NCI-H460 (cell line): ENCODE data around the gene SMG1. TPM values are rescaled to one million over a fixed set of nuclear protein-coding genes. Genes with fewer than 3 reads are reported as not detected.
A peak's percentile ranks its signal among the peaks of the same experiment; 100 is the strongest.
"Not testable (repeated sequence)": the region's sequence is repeated elsewhere in the genome, so short reads cannot be mapped to it uniquely, and the experiment has no call there.

Source experiments
- DNase-seq: peaks from one replicate; pipeline ENCODE4 v3.0.0-alpha.2; 2016; ENCODE audit warnings: low read depth; ENCODE audit errors: extremely low read depth
- polyA plus RNA-seq: library from polyadenylated mRNA; depleted of rRNA; stranded (reverse); fragments of >200 nt; gene quantifications from 2 replicates; pipeline ENCODE4 v1.2.3, GENCODE V29; 2014; cell fraction: nucleus; rRNA removed
- total RNA-seq: library from RNA; depleted of rRNA; stranded (reverse); fragments of >200 nt; shearing (Covaris generic); gene quantifications from 2 replicates; pipeline ENCODE4 v1.2.3, GENCODE V29; 2014; rRNA removed

SMG1 gene
- total RNA-seq = 30.7 and 34.4 TPM in 2 replicates
- 13.1 and 24.8 TPM in 2 replicates for polyA plus RNA-seq

DNA sequence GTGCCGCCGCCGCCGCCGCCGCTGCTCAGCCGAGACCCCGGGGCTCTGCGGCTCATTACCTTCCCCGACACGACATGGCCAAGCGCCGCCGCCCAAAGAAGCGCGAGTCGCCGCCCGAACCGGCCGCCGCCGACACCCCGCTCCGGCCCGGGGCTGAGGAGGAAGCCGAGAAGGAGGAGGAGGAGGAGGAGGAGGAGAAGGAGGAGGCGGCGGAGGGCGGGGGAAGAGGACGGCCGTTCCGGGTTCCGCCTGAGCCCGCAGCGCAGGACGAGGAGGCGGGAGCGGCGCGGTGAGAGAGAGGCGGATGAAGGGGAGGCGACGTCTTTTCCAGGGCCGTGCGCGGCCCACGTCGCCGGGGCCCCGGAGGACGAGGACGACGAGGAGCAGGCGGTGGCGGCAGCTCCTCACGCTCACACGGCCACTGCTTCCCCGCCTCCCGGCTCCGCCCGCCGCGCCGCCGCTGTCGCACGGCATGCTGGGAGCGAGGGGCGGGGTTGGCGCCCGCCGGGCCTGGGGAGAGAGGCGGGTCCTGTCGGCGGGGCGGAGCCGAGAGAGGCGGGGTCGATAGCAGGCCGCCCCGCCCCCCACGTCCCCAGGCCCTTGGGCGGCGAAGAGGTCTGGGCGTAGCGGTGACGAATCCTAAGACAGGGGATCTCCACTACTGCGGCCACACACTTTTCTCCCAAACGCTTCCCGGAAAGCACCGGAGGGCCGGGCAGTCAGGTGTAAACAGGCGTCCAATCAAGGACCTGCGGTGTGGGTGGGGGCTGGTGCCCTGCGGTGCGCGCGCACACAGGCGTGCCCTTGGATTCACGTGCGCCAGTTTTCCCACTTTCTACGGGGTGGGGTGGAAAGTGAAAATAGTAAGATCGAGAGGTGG is at the start of gene SMG1:
Gene SMG1 (minus strand): TSS at position 423 of the 880 bp plus-strand sequence. CDS start 367 bp downstream, at position 56.
- DNase-seq = peak; percentile 89

DNA sequence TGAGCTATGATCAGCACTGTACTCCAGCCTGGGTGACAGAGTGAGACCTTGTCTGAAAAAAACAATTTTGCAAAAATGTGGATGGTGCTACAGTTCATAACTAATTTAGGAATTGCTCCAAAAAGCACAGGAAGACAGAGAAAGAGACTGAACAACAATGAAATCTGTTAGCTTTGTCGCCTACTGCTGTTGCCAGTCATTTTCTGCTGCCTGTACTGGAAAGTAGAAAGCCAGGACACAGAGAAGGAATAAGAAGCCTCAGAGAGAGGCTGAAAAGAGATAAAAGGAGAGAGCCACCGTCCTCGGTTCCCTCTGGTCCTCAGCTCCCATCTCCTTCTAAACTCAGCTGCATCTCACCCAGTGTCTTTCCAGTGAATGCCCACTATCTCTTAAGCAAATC is 48.9 kb upstream of the SMG1 start:
- DNase-seq = no peak

DNA sequence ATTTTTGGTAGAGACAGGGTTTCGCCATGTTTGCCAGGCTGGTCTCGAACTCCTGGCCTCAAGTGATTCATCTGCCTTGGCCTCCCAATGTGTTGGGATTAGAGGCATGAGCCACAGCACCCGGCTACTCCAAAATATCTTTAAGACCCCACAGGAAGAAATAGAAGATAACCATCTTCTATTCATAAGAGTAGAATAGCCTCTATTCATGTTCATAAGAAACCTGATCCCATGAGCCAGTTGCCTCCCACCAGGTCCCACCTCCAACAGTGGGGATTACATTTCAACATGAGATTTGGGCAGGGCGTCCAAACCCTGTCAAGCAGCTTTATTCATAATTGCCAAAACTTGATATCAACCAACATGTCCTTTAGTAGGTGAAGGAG is 43.6 kb upstream of the SMG1 start:
- no peak for DNase-seq

DNA sequence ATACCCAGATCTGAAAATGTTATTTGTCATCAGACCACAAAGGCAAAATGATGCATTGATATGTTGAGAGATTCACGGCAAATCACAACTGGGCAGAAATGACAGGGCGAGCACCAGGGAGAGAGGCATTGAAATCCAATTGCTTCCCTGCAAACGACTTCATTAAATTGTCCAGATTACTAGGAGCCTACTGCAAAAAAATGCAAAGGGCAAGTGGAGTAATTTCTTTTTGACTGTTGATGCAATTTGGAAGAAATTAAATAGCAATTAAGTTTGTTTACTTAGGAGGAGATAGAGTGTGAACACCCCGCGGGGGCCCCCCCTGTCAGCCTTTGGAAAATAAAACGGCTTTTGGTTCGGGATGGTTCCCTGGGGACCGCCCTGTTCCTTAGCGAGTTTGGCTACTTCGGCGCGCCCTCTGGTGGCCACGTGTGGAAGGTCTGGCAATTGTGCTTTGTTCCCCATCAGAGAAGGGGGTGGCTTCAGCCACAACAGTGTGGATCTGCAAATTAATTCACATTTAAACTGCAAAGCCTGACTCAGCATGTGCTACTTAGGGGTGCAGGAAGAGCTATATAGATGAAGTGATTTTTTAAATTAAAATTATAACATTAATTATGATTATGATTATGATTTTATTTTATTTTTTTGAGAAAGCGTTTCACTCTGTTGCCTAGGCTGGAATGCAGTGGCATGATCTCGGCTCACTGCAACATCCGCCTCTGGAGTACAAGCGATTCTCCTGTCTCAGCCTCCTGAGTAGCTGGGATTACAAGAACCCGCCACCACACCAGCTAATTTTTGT is 43.0 kb upstream of the SMG1 start:
- peak; percentile 78 for DNase-seq

DNA sequence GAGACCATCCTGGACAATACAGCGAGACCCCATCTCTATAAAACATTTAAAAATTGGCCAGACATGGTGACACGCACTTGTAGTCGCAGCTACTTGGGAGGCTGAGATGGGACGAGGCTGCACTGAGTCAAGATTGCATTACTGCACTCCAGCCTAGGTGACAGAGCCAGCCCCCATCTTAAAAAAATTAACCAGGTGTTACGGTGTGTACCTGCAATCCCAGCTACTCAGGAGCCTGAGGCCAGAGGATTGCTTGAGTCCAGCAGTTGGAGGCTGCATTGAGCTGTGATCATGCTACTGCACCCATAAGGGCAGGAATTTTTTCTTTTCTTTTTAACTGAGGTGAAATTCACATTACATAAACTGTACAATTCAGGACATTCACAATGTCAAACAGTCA is 40.6 kb upstream of the SMG1 start:
- no peak for DNase-seq

DNA sequence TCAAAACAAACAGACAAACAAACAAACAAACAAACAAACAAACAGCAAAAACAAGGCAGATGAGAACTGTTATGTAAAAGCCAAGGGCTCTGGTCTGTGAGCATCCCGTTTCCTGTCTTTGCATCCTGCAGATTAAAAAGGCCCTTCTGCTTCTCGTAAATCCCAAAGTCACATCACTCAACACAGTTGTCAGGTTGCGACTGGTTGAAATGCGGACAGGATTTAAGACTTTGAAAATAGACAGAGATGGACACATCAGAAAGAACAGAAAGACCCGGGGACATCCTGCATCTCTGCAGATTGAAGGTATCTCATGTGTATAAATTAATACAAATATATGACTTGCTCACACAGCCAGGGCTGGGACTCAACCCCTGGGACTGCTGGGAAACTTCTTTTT is 39.3 kb upstream of the SMG1 start:
- no peak for DNase-seq

DNA sequence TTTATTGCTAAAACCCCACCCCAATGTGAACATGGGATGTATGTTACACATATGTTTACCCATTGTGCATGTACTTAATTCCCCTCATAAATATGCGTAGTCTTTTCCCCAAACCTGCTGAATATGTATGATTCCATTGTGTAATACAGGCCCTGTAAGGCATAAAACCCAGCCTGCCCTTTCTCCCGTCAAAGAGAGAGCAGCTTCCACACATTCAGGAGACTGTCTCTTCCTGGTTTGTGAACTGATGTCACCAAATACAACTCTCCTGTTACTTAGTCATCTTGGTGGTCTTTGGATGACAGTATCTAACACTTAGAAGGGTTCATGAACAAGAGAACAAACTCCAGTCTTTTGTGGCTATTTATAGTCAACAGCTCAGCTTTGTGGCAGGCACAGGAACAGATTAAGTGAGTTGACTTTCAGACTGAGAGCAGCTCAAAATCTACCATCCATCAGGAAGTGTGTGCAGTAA is 32.9 kb upstream of the SMG1 start:
- DNase-seq = no peak

DNA sequence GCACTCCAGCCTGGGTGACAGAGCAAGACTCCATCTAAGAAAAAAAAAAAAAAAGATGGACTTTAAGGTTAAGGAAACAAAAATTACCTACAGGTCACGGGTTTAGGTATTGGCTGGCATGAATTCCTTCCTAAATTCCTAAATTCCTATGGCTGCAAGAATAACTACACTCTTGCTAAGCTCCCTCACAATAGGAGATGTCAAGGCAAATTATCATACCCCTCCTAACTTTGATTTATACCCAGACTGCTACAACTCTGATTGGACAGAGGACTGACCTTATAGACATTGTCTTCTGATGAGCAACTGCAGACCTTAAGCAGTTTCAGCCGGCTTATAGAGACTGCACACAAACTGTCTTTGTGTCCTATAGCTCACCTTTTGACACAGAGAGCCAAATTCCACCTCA is 32.4 kb upstream of the SMG1 start:
- no peak for DNase-seq

DNA sequence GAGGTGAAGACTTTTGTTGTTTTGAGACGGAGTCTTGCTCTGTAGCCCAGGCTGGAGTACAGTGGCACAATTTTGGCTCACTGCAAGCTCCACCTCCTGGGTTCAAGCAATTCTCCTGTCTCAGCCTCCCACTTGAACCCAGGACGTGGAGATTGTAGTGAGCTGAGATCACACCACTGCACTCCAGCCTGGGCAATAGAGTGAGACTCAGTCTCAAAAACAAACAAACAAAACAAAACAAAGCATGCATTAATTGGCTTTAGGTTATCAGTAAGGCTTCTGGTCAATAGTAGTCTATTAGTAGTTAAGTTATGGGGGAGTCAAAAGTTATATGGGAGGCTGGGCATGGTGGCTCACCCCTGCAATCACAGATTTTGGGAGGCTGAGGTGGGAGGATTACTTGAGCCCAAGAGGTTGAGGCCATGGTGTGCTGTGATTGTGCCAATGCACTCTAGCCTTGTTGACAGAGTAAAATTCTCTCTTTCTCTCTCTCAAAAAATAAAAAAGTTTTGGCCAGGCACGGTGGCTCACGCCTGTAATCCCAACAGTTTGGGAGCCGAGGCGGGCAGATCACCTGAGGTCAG is 30.5 kb upstream of the SMG1 start:
- DNase-seq = not testable (repeated sequence)

DNA sequence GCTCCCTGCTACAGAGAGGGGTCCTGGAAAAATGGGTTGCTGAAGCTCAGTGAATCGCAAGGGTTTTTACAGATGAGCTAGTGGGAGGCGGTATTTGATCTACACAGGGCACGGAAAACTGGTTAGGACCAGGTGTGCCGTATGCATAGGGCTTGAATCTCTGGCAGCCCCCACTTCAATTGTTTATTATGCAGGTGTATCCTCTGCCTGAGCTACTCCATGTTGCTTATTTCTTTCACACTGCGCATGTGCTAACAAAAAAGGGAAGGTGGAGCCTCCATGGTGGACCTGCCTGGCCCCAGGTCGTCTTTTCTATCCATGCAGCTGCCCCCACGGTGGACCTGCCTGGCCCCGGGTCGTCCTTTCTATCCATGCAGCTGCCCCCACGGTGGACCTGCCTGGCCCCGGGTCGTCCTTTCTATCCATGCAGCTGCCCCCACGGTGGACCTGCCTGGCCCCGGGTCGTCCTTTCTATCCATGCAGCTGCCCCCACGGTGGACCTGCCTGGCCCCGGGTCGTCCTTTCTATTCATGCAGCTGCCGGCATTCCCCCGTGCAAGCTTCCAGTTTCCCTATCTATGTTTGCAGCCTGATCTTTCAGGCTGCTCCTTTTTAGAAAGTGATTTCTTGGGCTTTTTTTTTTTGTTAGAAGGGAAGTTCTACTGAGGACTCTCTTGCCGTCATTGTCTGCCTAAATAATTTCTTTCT is 29.8 kb upstream of the SMG1 start:
- peak; percentile 27 for DNase-seq

DNA sequence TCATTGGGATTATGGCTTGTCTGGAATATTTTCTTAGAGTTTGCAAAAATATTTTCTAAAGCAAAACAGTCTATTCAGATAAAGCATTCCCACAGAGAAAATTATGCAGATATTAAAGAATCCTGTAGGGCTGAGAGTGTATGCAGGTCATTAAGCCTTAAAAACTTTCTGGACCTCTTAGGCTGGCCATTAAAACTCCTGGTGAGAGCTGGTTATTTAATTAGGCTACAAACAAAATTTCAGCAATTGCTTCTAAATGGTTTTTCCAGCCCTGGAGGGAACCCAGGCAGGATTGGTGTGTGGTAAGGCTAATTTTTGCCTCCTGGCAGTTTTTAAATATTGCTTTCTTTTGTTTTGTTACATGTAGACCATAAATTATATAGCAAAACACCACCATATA is 27.3 kb upstream of the SMG1 start:
- no peak for DNase-seq

DNA sequence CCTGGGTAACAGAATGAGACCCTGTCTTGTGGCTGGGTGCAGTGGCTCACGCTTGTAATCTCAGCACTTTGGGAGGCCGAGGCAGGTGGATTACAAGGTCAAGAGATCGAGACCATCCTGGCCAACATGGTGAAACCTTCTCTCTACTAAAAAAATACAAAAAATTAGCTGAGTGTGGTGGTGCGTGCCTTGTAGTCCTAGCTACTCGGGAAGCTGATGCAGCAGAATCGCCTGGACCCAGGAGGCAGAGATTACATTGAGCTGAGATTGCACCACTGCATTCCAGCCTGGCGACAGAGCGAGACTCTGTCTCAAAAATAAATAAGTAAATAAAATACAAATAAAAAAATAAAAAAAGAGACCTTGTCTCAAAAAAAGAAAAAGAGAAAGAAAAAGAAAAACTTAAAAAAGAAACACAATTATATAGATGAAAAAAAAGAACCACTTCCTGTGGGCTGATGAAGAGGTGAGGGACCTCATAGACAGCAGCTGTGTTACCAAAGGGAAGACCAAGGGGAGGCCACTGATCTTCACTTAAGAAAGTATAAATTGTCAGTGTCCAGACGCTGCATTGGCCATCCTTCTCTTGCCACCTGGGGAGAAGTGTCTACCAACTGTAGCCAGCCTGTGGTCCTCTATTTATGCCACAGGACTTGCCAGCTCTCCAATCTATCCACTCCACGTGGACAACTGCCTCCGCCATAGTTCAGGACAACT is 24.4 kb upstream of the SMG1 start:
- DNase-seq = no peak

DNA sequence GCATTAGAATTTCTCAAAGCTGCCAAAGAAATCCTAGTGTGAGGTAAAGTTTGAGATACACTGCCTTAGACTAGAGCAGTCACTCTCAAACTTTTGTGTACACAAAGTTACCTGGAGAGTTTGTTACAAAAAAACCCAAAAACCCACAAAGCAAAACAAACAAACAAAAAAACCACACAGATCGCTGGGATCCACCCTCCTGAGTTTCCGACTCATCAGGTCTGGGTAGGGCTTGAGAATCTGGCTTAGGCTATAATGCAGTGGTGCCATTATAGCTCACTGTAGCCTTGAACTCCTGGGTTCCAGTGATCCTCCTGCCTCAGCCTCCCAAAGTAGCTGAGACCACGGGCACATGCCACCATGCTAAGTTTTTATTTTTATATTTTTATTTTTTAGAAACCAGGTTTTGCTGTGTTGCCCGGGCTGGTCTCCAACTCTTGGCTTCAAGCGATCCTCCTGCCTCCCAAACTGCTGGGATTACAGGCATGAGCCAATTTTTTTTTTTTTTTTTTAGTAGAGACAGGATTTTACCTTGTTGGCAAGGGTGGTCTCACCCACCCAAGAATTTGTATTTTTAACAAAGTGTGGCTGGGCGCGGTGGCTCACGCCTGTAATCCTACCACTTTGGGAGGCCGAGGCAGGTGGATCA is 22.3 kb upstream of the SMG1 start:
- no peak for DNase-seq

DNA sequence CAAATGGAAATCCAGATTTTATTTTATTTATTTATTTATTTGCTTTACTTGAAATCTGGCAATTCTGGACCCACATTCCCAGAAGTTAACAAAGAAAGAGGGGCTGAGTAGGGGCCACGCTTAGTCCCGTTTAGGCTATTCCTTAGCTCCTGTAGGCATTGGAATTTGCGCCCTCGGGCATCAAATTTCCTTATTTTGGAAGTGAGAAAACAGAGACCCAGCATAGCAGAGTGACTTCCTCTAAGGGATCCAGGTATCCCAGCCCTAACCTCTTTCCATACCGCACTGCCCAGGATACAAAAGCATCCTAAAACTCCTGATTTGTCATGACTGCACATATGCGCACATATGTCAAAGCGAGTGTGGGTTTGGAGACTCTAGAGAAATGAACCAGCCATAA is 19.0 kb upstream of the SMG1 start:
- no peak for DNase-seq

DNA sequence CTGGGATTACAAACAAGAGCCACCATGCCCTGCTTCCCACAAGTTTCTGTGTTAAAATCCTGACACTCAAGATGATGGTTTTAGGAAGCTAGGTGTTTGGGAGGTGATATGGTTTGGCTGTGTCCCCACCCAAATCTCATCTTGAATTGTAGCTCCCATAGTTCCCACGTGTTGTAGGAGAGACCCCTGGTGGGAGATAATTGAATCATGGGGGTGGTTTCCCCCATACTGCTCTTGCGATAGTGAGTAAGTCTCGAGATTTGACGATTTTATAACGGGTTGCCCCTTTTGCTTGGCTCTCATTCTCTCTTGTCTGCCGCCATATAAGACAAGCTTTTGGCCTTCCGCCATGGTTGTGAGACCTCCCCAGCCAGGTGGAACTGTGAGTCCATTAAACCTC is 17.2 kb upstream of the SMG1 start:
- DNase-seq = no peak

DNA sequence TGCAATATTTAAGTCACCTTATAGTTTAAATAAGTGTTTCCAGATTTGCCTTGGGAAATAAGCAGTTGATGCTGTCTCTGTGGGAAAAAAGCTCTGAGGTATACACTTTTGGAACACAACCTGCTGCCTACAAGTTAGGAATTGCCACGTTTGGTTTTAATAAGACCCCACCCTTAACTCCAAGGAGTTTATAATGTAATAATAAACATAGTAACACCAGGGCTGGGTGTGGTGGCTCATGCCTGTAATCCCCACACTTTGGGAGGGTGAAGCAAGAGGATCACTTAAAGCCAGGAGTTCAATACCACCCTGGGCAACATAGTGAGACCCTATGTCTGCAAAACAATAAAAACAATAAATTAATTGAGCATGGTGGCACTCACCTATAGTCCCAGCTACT is 15.9 kb upstream of the SMG1 start:
- no peak for DNase-seq

DNA sequence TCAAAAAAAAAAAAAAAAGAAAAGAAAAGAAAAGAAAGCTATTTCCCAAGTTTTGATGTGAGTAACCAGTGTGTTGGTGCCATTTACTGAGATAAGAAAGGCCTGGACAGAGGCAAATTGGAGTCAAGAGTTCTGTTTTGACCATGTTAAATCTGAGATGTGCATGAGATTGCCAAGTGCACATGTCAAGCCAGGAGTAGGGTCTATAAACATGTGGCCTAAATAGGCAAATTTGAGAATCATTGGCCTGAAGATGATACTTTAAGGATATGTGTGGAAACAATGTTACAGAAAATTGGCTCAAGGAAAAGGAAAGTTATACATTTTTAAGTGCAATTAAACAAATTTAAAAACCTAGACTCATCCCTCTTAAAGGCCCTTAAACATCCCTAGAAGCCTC is 15.3 kb upstream of the SMG1 start:
- DNase-seq = no peak

DNA sequence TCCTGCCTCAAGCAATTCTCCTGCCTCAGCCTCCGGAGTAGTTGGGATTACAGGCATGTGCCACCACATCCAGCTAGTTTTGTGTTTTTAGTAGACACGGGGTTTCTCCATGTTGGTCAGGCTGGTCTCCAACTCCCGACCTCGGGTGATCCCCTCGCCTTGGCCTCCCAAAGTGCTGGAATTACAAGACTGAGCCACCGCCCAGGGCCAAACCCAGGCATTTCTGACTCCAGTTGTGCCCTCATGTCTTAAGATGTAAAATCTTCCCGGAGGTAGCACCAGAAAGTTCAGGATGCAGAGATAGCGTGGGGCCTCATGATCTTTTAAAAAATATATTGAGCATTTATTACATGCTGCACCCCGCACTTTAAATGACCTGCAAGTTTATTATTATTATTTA is 12.8 kb upstream of the SMG1 start:
- DNase-seq = no peak

DNA sequence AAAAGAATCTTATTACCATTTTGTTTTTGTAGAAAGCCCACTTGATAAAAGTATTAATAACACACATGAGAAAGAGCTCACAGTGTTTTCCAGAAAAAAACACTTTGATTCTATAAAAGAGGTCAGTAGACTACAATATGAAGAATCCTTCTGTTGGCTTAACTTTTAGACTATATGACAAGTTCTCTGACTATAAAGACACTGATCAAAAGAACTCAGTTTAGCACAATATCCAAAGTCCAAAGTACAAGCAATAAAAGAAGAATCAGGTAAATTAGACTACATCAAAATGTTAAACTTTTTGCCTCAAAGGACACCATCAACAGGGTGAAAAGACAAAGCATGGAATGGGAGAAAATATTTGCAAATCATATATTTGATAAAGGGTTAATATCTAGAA is 11.2 kb upstream of the SMG1 start:
- no peak for DNase-seq
